Activated gamma-delta T cell (primary cell): ENCODE measurements around the gene PYGO1.
"Not testable (repeated sequence)": the region's sequence is repeated elsewhere in the genome, so short reads cannot be mapped to it uniquely, and the experiment has no call there.

Experiments used
- DNase-seq: peaks from one replicate; lab custom pipeline; 2025; lab: John Stamatoyannopoulos, UW

PYGO1 gene

DNA sequence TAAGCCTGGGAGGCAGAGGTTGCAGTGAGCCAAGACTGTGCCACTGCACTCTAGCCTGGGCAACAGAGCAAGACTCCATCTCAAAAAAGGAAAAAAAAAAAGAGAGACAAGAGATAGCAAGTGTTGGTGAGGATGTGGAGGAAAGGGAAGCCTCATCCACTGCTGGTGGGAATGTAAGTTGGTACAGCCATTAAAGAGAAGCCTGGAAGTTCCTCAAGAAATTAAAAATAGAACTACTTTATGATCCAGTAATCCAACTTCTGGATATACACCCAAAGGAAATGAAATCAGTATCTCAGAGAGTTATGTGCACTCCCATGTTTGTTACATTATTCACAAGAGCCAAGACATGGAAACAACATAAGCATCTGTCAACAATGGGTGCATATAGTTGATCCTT is 14.9 kb downstream of the PYGO1 start:
- DNase-seq, result no peak

DNA sequence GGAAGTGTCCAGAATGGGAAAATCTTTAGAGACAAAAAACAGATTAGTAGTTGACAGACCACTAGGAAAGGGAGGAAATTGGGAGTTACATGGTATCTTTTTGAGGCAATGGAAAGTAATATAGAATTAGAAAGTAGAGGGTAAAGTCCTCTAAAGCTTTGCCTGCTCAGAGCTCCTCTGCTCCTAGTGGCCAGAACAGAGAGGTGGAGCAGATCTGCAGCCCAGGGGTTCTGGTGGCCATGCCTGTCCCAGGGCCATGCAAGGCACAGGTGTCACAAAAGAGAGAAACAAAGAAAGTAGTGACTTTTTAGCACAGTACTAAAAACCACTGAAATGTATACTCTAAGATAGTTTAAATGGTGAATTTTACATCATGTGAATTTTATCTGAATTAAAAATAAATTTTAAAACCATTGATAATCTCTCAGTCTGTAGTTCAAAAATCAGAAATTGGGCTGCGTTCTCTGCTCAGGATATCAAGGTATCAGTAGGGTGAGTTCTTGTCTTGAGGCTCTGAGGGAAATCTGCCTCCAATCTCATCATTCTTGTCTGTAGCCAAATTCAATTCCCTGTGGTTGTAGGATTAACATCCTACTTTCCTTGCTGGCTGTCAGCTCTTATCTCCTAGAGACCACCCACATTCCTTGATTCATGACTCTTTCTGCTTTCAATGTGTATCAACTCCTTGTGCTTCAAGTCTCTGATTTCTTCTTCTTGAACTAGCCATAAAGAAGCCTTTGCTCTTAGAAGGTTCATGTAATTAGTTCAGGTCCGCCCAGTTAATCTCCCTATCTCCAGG is 23.6 kb downstream of the PYGO1 start:
- DNase-seq, result no peak

DNA sequence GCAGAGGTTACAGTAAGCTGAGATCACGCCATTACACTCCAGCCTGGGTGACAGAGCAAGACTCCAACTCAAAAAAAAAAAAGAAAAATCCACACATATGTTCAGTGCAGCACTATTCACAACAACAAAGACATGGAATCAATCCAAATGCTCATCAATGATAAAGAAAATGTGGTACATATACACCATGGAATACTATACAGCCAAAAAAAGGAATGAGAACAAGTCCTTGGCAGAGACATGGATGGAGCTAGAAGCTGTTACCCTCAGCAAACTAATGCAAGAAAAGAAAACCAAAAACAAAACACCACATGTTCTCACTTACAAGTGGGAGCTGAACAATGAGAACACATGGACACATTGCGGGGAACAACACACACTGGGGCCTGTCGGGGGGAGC is 25.5 kb downstream of the PYGO1 start:
- DNase-seq, result no peak

DNA sequence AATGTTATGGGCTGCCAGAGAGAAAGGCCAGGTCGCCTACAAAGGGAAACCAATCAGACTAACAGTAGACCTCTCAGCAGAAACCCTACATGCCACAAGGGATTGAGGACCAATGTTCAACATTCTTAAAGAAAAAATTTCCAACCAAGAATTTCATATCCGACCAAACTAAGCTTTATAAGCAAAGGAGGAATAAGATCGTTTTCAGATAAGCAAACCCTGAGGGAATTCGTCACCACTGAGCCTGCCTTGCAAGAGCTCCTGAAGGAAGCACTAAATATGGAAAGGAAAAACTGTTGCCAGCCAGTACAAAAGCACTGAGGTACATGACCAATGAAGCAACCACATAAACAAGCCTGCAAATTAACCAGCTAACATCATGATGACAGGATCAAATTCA is 33.1 kb downstream of the PYGO1 start:
- no peak for DNase-seq

DNA sequence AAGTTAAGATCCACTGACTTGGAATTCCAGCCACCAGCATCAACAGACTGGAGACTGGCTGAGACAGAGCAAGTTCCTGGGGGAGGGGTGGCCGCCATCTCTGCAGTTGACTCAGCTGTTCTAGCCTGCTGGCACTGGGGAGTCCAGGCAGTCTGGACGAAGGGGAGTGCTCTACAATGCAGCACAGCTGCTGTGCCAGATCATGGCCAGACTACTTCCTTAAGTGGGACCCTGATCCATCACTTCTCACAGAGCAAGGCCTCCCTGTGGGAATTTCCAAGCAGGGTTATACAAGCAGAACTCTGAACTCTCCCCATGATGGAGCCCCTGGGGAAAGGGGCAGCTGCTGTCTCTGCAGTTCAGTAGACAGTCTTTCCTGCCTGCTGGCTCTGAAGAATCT is 35.2 kb downstream of the PYGO1 start:
- DNase-seq, result no peak

DNA sequence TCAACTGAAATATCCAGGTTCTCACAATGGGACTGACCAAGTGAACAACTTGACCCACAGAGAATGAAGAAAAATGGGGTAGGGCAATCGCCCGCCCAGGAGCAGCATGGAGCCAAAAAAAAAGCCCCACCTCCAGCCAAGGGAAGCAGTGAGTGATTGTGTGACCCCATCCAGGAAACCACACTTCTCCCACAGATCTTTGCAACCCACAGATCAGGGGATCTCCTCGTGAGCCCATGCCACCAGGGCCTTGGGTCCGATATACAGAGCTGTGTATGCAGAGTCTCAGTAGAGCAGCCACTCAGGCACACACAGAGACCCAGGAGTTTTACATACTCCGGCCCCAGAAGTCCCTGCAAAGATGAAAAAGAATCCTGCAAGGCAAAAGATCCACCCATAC is 35.7 kb downstream of the PYGO1 start:
- no peak for DNase-seq

DNA sequence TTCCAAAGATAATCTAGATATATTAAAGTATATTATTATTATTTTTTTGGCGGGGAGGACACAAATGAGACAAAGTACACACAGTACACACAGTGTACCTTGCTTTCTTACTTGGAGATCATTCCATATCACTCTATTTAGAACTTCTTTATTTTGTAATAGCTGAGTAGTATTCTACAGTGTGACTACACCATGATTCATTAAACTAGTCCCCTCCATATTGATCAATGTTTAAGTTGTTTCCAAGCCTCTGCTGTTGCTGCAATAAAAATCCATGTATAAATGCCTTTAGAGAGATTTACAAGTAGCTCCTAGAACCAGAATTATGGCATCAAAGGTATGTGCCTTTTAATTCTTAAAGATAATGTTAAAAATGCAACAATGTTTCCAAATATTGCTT is 38.8 kb downstream of the PYGO1 start:
- no peak for DNase-seq

DNA sequence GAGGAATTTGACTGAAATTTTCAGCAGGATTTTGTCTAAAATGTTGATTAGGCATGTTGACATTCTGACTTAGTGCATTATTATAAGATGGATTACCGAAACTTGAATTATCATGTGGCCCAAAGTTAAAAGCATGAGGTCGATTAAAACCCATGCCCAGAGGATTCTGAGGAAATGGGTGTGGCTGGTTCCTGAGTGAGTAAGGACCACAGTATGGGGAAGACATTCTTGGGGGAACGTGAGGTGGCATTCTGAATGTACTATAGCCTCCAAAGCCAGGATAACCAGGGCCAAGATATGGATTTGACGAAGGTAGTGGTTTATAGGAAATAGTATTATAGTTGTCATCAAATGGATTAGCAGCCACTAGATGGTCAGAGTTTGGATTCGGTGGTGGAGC is 41.4 kb downstream of the PYGO1 start:
- DNase-seq, result no peak

DNA sequence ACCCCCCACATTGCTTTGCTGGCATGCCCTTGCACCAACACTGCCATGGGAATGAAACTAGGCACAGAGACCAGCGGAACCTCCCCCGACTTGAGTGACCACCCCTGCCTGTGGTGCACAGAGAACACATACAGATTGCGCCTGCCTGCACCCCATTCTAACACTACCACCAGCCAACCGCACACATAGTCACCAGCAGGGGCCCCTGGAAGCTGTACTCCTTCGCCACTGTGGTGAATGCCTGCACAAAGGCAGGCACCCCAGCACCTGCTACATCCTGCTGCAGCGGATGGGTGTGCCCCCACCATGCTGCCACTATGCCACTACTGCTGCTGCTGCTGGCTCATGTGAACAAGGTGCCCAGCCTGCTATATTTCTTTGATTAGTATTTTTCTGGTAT is 52.7 kb downstream of the PYGO1 start:
- DNase-seq, result no peak

DNA sequence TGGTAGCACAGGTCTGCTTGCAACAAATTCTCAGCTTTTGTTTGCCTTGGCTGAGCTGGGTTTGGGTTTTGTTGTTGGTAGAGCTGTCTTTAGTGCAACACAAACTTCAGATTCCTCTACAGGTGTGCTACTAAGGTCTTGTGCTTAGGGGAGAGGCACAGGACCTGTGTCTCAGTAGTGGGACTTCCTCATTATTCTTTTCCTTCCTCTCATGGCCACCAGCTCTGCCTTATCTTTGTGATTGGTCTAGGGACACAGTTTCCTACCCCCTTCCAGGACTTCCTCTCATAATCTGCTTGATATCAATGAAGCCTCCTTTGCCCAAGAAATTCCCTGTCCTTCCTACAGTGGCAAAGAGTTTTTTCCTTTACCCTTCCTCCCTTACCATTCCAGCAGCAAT is 55.2 kb downstream of the PYGO1 start:
- DNase-seq, result no peak

DNA sequence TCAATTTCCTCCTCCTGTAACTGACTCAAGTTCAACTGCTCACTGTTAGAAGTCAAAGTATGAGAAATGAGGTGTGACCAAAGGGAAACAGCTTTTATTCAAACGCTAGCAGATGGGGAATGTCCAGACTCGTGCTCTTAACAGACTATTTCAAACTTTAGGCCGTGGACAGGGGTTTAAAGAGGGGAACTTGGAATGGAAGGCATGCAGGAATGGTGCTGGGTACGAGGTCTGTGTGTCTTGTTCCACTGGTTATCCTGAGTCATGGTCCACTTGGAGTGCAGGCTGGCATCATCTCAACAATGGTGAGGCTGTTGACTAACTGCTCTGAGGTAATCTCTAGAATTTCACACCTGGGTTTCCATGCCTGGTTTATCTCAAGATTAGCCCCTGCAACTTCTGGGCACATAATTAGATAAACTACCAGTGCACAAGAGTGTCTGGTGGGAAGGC is 57.3 kb downstream of the PYGO1 start:
- no peak for DNase-seq

DNA sequence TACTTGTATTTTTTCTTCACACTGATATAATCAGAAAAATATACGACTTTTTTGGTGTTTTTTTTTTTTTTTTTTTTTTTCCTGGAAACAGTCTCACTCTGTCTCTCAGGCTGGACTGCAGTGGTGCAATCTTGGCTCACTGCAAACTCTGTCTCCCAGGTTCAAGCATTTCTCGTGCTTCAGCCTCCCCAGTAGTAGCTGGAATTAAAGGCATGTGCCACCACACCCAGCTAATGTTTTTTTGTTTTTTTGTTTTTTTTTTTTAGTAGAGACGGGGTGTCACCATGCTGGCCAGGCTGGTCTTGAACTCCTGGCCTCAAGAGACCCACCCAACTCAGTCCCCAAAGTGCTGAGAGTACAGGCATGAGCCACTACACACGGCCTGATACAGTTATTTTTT is 59.3 kb downstream of the PYGO1 start:
- no peak for DNase-seq

DNA sequence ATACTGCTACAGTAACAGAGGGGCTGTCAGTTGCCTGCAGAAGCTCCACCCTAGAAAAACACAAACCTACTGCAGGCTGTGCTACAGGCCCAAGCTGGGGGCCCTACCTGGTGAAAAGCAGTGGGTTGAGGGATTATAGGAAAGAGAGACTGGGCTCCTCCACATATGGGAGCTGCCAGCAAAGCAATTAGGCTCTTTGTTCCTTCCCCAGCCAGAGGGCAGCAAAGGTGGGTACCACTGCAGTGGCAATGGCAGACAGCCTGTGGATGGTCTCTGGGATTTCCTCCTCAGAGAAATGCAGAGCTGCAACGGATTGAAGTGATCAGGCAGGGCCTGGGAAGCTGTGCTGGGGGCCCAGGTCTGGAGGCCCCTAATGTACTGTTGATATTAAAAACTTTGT is 61.0 kb downstream of the PYGO1 start:
- DNase-seq, result no peak

DNA sequence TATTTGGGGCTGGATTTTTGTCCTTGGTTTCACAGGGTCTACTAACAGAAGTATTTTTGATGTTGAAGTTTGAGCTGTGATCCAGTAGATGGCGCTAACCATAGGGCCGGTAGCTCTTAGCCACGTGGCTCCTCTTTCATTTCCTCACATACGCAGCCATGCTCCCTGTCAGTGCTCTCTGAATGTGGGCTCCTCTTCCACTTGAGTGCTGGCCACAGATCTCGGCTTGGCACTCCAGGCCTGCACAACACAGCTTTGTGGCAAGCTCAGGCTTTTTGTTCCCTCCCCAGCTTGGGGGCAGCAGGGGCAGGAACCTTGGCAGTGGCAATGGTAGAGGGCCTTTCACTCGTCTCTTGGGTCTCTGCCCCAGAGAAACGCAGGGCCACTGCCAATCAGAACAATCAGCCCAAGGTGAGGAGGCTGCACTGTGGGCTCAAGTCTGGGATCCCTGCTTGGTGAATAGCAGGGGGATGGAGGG is 61.5 kb downstream of the PYGO1 start:
- DNase-seq, result no peak

DNA sequence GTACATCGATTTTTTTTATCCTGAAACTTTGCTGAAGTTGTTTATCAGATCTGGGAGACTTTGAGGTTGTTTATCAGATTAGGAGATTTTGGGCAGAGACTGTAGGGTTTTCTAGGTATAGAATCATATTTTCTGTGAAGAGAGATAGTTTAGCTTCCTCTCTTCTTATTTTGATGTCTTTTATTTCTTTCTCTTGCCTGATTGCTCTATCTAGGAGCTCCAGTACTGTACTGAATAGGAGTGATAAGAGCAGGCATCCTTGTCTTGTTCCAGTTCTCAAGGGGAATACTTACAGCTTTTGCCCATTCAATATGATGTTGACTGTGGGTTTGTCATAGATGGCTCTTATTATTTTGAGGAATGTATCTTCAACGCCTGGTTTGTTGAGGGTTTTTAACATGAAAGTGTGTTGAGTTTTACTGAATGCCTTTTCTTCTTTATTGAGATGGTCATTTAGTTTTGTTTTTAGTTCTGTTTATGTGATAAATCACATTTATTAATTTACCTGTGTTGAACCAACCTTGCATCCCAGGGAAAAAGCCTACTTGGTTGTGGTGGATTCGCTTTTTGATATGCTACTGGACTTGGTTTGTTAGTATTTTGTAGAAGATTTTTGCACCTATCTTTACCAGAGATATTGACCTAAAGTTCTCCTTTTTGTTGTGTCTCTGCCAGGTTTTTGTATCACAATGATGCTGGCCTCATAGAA is 65.2 kb downstream of the PYGO1 start:
- DNase-seq, result no peak

DNA sequence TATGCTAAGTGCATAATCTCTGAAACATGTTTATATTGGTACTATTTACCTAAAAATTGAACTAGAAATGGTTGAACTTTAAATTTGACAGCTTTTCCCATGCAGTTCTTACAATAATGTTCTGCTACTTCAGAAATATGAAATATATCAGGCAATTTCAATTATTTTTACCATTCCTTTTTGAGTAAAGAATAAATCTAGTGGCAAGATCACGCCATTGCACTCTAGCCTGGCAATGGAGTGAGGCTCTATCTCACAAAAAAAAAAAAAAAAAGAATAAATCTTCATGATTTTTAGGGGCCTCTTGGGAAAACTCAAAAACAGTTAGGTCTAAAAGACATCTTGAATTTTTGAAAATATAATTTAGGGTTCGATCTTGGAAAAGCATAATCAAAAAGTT is 69.5 kb downstream of the PYGO1 start:
- DNase-seq, result no peak

DNA sequence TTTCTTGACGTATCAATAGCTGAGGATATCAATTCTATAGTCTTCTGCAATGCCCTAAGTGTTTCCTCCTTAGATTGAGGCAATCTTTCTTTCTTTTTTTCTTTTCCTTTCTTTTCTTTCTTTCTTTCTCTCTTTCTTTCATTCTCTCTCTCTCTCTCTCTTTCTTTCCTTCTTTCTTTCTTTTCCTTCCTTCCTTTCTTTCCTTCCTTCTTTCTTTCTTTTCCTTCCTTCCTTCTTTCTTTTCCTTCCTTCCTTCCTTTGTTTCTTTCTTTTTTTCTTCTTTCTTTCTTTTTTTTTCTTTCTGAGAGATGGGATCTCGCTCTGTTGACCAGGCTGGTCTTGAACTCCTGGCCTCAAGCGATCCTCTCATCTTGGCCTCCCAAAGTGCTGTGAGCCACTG is 70.1 kb downstream of the PYGO1 start:
- DNase-seq, result no peak

DNA sequence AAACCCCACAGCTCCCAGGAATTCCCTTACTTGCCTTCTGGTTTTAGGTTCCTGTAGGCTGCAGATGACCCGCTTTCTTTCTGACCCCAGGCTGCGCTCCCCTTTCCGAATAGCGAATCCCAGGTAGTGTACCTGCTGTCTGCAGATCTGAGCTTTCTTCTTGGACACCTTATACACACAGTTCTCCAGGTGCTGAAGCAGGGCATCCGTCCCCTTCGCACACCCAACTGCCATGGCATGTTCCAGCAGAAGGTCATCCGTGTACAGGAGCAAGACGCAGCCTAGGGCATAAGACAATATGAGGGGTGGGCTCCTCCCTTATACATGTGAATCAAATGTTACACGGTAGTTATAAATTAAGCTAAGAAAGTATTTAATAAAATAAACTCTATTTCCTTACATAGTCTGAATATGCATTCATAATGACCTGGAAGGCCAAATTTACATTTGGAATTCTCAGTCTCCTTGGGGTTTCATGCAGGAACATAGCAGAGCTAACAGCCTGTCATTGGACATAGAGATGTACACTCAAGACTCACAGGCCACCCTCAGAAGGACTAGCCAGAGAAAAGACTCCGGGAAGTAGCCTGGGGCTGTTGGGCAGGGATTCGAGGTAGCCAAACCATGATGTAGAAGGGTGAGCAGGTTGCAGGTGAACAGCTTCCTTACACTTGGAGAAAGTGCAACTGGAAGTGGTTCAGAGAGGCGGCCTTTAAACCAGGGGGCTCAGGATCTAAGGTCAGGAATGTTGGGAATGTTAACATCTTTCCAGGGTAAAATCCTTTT is 72.0 kb downstream of the PYGO1 start:
- DNase-seq, result no peak

DNA sequence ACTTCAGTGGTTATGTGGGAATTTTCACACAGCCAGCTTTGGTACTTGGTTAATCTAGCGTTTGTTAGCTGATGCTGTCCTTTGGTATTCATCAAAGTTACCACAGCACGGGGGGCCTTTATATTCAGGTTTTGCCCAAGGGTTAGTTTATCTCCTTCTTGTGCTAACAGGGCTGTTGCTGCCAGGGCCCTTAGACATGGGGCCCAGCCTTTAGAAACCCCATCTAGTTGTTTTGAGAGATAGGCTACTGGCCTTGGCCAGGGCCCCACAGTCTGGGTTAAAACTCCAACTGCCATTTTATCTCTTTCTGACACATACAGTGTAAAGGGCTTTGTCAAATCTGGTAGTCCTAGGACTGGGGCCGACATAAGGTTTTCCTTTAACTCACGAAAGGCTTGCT is 72.7 kb downstream of the PYGO1 start:
- DNase-seq, result no peak

DNA sequence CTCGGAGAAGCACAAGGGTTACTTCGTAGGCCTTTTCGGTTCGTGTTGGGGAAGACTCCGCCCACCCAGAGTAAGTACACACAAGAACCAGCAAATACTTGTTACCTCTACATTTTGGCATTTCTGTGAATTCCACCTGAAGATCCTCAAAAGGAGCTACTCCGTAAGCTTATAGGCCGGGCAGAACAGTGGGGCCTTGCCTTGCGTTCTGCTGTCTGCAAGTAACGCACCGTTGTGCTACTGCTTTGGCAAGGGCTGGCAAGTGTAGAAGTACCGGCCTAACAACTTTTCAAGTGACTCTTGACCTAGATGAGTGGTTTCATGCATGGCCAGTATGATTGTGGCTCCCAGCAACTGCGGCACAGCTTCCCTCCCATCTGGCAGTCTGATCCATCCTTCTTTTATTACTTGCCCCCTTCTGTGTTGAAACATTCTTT is 73.7 kb downstream of the PYGO1 start:
- no peak for DNase-seq

DNA sequence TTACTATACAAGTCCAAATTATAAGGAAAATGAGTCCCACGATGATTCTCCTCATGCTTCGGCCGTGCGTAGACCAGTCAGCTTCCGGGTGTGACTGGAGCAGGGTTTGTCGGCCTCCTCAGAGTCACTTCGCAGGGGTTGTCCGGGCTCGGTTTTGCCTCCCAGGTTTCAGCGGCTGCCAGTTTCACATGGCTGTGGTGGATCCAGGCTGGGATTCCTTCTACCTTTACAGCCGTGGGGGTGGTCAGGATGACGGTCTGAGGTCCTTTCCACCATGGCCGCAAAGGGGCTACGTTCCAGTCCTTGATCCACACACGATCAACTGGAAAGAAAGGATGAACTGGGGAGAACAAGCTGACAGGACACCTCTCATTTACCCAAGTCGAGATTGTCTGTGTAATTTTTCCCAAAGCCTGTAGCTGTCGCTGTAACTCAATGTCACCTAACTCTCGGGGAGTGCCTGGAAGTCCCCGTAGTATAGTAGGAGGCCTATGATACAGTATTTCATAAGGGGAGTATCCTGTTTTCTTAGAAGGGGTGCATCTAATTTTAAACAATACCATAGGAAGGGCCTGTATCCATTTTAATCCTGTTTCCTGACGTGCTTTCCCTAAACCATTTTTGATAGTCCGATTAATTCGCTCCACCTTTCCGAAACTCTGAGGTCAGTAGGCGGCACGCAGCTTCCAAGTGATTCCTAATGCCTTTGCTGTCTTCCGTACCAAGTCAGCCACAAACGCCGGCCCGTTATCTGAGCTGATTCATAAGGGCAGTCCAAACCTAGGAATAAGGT is 74.3 kb downstream of the PYGO1 start:
- not testable (repeated sequence) for DNase-seq

DNA sequence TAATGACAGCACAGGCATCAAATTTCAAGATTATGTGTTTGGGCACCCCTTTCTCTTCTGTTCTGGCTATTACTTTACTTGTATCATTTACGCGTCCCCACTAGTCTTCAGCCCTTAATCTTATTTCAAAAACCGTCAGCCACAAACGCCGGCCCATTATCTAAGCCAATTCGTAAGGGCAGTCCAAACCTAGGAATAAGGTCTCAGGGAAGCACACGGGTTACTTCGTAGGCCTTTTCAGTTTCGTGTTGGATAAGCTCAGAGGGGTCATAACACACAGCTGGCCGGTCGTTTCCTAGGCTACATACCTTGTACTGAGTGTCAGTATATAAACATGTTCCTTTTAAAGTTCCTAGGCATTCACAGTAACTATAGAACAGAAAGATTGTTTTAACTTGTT is 75.0 kb downstream of the PYGO1 start:
- no peak for DNase-seq
